T1000 (cell line): Measurements from ENCODE around the gene GNS.

Experiments
- DNase-seq: peaks from one replicate; lab custom pipeline; 2025; ENCODE audit warnings: mixed read lengths; lab: John Stamatoyannopoulos, UW

The GNS gene

GRCh38 chr12:64735442-64735841 lies 23.8 kb downstream of the GNS start:
- DNase-seq: no peak

DNA sequence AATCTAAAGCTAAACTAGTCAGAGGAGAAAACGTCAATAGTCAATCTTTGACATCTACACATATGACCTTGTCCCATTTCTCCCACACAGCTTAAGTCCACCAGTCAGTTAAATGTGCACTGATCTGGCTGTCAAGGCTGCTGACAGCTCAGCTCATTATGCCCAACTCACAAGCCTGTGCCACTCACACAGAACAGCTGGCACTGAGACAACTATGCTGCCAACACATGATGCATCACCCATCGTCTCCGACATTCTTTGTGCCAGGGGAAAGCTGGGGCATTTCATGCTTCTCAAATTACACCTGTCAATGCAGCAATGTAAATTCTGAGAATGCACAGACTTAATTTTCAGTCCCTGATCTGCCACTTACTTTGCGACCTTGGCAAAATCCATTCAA lies 25.3 kb downstream of the GNS start:
- peak; percentile 100 for DNase-seq

GRCh38 chr12:64731683-64732082 lies 27.5 kb downstream of the GNS start:
- DNase-seq: no peak

DNA sequence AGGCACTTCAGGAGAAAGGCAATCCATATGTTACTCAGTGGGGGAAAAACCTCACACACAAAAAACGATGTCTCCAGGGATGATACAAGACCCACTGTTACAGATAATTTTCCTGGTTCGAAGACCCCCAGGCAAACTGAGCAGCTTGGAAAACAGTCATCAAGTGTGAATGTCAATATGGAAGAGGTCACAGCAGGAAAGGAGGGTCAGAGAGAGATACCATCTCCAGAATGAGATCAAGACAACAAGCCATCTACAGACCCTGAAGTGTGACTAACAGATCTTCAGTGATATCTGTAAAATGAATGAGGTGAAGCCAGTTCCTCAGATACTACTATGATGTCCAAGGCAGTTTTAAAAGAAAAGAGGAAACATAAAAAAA lies 28.6 kb downstream of the GNS start:
- DNase-seq: no peak

- no peak for DNase-seq
Observed at GRCh38 chr12:64729909-64730587, 29.2 kb downstream of the GNS start.

- DNase-seq: no peak
Observed at GRCh38 chr12:64724201-64724745, 34.9 kb downstream of the GNS start.

DNA sequence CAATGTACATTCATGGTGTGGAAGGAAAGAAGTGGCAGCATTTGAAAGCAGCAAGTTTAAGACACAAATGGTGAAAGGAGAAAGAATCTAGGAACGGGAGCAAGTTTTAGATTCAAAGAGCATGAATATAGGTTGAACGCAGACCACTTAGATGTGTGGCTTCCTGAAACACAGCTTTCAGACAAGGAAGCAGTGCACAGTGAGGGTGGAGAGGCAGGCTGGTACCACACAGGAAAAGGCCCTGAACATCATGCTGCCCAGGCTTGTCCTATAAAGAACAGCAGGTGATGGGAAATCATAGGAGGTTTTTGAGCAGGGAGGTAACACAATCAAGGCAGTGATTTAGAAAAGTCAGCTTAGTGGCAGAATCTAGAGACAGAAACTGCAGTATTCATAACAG lies 35.6 kb downstream of the GNS start:
- no peak for DNase-seq

DNA sequence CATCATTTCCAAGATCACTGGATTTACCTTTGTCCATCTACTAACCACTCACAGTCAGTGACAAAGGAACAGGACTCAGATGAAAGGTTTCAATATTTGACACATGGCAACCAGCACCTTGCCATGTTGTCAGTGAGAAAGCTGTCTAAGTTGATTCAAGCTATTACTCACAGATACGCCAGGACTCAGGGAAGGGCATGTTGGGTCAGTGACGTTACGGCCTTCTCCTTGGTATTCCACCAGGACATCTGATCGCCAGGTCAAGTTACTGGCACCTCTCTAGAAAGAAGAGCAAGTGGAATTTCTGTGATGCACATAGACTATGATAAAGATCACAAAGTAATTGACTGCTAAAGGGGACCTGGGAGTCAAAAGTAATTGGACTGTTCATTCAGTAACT lies 36.4 kb downstream of the GNS start:
- no peak for DNase-seq

- no peak for DNase-seq
Observed at GRCh38 chr12:64720884-64721283, 38.3 kb downstream of the GNS start.

- DNase-seq: no peak
Observed at GRCh38 chr12:64718649-64719048, 40.6 kb downstream of the GNS start.

- no peak for DNase-seq
Observed at GRCh38 chr12:64716839-64717455, 42.3 kb downstream of the GNS start.

- DNase-seq: no peak
Observed at GRCh38 chr12:64716371-64716770, 42.8 kb downstream of the GNS start.

- no peak for DNase-seq
Observed at GRCh38 chr12:64714551-64714968, 44.6 kb downstream of the GNS start.

GRCh38 chr12:64713376-64713775 lies 45.8 kb downstream of the GNS start:
- DNase-seq: no peak

GRCh38 chr12:64709429-64709828 lies 49.8 kb downstream of the GNS start:
- no peak for DNase-seq

- no peak for DNase-seq
Observed at GRCh38 chr12:64707926-64708325, 51.3 kb downstream of the GNS start.

- no peak for DNase-seq
Observed at GRCh38 chr12:64707362-64707761, 51.8 kb downstream of the GNS start.

GRCh38 chr12:64706857-64707256 lies 52.3 kb downstream of the GNS start:
- no peak for DNase-seq

- DNase-seq: no peak
Observed at GRCh38 chr12:64706306-64706705, 52.9 kb downstream of the GNS start.

GRCh38 chr12:64701283-64701682 lies 57.9 kb downstream of the GNS start:
- no peak for DNase-seq

GRCh38 chr12:64700532-64700931 lies 58.7 kb downstream of the GNS start:
- no peak for DNase-seq

GRCh38 chr12:64699504-64700115 lies 59.6 kb downstream of the GNS start:
- DNase-seq: no peak

DNA sequence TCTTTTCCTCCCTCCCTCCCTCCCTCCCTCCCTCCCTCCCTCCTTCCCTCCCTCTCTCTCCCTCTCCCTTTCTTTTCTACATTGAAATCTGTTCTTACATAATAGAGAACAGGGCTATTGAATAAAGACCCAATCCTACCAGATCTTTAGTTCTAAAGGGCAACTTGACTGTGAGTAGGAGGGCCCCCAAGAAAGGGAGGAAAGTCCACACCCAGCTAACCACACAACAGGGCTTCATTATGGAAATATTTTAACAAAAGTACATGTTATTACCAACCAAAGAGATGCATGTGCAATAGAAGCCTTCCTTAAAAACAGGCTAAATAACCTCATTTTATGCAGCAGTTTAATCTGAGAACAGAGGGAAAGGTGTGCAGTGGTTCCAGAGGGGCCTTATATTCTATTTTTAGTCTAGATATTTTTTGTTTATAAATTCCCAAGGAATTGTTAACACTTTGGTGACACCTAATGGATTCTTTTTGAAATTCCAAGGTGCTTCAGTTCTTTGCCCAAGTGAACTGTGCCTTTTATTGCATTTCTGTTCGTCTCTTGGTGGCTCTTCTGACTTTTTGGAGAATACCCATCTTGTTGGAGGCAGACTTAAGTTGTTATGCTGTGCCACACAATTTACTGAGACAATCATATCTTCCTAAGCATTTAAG lies 63.0 kb downstream of the GNS start:
- DNase-seq: no peak
